Uterus (tissue), 4 donors: Measurements from ENCODE around the gene COBLL1. TPM values are rescaled to one million over a fixed set of nuclear protein-coding genes. Genes with fewer than 3 reads are reported as not detected.

ENCODE experiments used
- DNase-seq, 2 donors: peaks; one replicate each; pipeline ENCODE4 v3.0.0-alpha.2; 2019 to 2020
- H3K27ac ChIP-seq, 2 donors: fragments of 200-600 bp; sonication (generic); 1 replicate in 1 of 2; 2 replicates in 1 of 2; pipeline ENCODE4 v1.5.1; 2016 to 2018
- H3K27me3 ChIP-seq, 2 donors: fragments of 200-600 bp; sonication (generic); one replicate each; pipeline ENCODE4 v1.5.1; 2018 to 2019; ENCODE audit warnings: control low read depth in 1 of 2
- H3K36me3 ChIP-seq, 2 donors: fragments of 200-600 bp; sonication (generic); one replicate each; pipeline ENCODE4 v1.5.1; 2019; ENCODE audit warnings: control low read depth in 1 of 2
- H3K4me1 ChIP-seq, 2 donors: fragments of 200-600 bp; sonication (generic); one replicate each; pipeline ENCODE4 v1.5.1; 2018 to 2019; ENCODE audit warnings: control low read depth in 1 of 2
- H3K4me3 ChIP-seq, 2 donors: fragments of 200-600 bp; sonication (generic); 1 replicate in 1 of 2; 2 replicates in 1 of 2; pipeline ENCODE4 v1.5.1; 2018 to 2019; ENCODE audit warnings: mild to moderate bottlenecking in 1 of 2
- H3K9me3 ChIP-seq, 2 donors: fragments of 200-600 bp; sonication (generic); one replicate each; pipeline ENCODE4 v1.5.1; 2019; ENCODE audit warnings: control low read depth in 1 of 2
- POLR2A ChIP-seq, 2 donors: fragments of 450-650 bp; IDR thresholded peaks; one replicate each; pipeline ENCODE4 v1.6.1; 2016; ENCODE audit warnings: antibody characterized with exemption in 2 of 2, mild to moderate bottlenecking in 1 of 2, moderate library complexity in 1 of 2
- intact Hi-C: fragments of 100-400 bp; cut with DNase I; formaldehyde crosslinking; loops from one replicate; pipeline ENCODE4 v1.15.1; 2023; ENCODE audit warnings: low total_unique reads
- total RNA-seq, 4 donors: library from RNA; depleted of rRNA in 3 of 4; stranded (reverse); fragments of >200 nt in 3 of 4; gene quantifications; one replicate each; pipeline versions ENCODE4 v1.1.0 to v1.2.4, GENCODE V29; 2014 to 2023
- TF ChIP-seq, protein P1 (sequence below), 4 experiments: fragments of 200-600 bp in 2 of 4; fragments of 450-650 bp in 2 of 4; sonication (generic) in 2 of 4; IDR thresholded peaks; one replicate each; pipeline ENCODE4 v1.5.1; 2016 to 2019; ENCODE audit warnings: antibody characterized with exemption in 4 of 4, mild to moderate bottlenecking in 2 of 4, moderate library complexity in 1 of 4
- donor health status: DM: yes; HTN: yes; CAD: no.

COBLL1 gene
- total RNA-seq, 4 donors from 2014 or later = 4.1 to 32.6 (median 17.9) TPM

DNA sequence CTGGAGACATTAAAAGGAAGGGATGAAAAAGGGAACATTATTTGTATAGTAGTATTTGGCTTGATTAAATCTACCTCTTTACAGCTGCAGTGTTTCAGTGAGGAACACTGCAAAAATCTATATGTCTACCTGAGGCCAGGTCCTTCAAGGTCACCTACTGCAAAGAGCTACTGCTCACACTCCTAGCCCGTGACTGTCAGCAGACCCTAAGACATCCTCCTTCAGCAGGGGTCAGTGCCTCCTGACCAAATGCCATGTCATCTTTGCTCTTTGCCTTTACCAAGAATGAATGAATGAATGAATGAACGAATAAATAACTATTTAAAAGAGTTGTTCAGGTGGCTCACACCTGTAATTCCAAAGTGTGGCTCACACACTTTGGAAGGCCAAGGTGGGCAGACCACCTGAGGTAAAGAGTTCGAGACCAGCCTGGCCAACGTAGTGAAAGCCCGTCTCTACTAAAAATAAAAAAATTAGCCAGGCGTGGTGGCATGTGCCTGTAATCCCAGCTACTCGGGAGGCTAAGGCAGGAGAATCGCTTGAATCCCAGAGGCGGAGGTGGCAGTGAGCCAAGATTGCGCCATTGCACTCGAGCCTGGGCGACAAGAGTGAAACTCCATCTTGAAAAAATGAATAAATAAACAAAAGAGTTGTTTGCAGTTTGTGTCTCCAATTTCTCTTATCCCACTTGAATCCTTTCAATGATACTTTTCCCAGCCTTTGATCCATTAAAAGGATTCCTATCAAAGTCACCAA lies 136.0 kb downstream of the COBLL1 start:
- H3K36me3 ChIP-seq = peaks cover 0 to 2% of the 10 kb centered on the region in 2 donors
- no peaks in the 10 kb centered on the region for H3K4me1 ChIP-seq
- no peaks in the 10 kb centered on the region for H3K9me3 ChIP-seq
- H3K4me3 ChIP-seq = no peak overlapping the region
- intact Hi-C loops = no loop called here
- no peaks in the 10 kb centered on the region for H3K27me3 ChIP-seq
- H3K27ac ChIP-seq = no peak overlapping the region
- TF ChIP-seq, protein P1, sequence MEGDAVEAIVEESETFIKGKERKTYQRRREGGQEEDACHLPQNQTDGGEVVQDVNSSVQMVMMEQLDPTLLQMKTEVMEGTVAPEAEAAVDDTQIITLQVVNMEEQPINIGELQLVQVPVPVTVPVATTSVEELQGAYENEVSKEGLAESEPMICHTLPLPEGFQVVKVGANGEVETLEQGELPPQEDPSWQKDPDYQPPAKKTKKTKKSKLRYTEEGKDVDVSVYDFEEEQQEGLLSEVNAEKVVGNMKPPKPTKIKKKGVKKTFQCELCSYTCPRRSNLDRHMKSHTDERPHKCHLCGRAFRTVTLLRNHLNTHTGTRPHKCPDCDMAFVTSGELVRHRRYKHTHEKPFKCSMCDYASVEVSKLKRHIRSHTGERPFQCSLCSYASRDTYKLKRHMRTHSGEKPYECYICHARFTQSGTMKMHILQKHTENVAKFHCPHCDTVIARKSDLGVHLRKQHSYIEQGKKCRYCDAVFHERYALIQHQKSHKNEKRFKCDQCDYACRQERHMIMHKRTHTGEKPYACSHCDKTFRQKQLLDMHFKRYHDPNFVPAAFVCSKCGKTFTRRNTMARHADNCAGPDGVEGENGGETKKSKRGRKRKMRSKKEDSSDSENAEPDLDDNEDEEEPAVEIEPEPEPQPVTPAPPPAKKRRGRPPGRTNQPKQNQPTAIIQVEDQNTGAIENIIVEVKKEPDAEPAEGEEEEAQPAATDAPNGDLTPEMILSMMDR (IDR thresholded peaks at IDR 0.05) = no peak
- no peak for TF ChIP-seq POLR2A (IDR thresholded peaks at IDR 0.05)
- DNase-seq = no peak

DNA sequence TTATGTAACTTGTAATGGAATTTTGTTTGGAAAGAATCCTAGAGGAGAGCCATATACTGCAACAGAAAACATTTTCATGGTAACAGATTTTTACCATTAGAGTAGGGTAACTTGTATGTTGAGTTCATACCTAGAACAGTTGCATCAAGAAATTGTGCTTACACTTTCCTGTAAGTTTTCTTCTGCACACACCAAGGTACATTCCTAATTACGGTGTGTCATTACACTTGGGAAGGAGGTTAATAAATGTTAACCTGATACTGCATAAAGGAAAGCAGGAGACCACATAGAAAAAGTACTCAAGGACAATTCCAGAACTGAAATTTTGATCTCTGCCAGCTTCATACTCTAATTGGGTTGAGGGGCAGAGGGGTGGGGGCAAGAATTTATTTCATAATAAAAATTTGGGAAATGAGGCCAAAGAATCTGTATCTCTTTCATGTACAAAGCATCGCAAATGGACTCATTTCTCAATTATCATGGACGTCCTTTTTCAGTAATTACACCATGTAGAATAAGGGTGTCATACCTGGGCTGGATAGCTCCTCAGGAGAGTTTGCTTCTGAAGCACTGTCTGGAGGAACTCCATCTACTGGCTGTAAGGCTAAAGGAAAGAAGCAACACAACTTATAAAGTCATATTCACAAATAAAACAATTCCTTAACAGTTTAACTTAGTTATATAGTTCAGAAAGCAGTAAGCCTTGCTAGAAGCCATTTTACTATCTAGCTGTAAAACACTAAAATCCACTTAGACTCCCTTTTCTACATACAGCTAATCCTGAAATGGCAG lies 137.5 kb downstream of the COBLL1 start:
- intact Hi-C loops = no loop called here
- Histone ChIP-seq H3K27me3 (no peaks in the 10 kb centered on the region), H3K9me3 (no peaks in the 10 kb centered on the region), H3K4me3 (no peak overlapping the region), H3K36me3 (peaks cover 0 to 2% of the 10 kb centered on the region in 2 donors), H3K27ac (no peak overlapping the region), H3K4me1 (no peaks in the 10 kb centered on the region)
- no peak for DNase-seq
- TF ChIP-seq, protein P1 (IDR thresholded peaks at IDR 0.05) = no peak

DNA sequence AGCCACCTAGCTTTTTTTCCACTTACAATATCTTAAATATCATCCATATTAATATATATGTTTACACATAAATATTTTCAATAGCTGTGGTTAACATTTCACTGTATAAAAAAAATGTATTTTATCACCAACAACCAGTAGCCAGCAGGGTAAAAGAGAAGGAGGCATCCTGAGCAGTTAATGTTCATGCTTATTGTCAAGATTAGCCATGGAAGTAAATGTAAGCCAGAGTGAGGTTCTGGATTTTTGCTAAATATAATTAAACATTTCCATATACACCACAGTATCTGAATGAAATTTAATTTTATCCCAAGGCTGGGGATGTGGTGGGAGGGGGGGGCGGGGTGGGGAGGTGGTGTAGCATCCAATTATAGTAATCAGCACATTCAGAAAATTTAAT lies 140.1 kb downstream of the COBLL1 start:
- TF ChIP-seq POLR2A (IDR thresholded peaks at IDR 0.05) = no peak
- TF ChIP-seq, protein P1 (IDR thresholded peaks at IDR 0.05) = no peak
- H3K4me3 ChIP-seq = no peak overlapping the region
- intact Hi-C loops = no loop called here
- no peaks in the 10 kb centered on the region for H3K4me1 ChIP-seq
- no peak for DNase-seq
- H3K36me3 ChIP-seq = peaks cover 0 to 2% of the 10 kb centered on the region in 2 donors
- H3K9me3 ChIP-seq = no peaks in the 10 kb centered on the region
- H3K27ac ChIP-seq = no peak overlapping the region
- no peaks in the 10 kb centered on the region for H3K27me3 ChIP-seq

DNA sequence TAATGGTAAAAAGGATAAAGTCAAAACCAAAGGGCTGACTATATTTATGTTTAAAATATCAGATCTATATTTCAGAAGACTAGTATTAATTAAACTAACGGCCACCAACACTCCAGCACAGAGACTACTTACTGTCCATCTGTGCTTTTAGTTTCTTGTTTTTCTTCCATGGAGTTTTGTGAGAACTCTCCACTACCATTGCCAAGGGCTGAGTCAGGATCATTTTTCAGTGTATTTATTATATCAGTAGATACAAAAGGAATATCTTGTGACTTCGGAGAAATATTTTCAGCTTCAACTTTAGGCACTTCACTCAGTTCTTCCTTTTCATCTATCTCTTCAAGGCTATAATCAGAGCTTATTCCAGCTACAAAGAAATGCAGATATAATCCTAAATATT lies 141.2 kb downstream of the COBLL1 start:
- no peak for TF ChIP-seq POLR2A (IDR thresholded peaks at IDR 0.05)
- TF ChIP-seq, protein P1 (IDR thresholded peaks at IDR 0.05) = no peak
- H3K4me1 ChIP-seq = no peaks in the 10 kb centered on the region
- peaks cover 0 to 2% of the 10 kb centered on the region in 2 donors for H3K36me3 ChIP-seq
- no peak overlapping the region for H3K4me3 ChIP-seq
- no peak for DNase-seq
- H3K27me3 ChIP-seq = no peaks in the 10 kb centered on the region
- no peak overlapping the region for H3K27ac ChIP-seq
- intact Hi-C loops = no loop called here
- no peaks in the 10 kb centered on the region for H3K9me3 ChIP-seq
